Activated naive CD4-positive, alpha-beta T cell treated with anti-CD3 and anti-CD28 coated beads, Interleukin-2, amount 10 ng/mL, durations not matched to agents 7 days and 5 days (primary cell): ENCODE results near the gene SLC13A3.
A peak's percentile ranks its signal among the peaks of the same experiment; 100 is the strongest.

Experiments
- CTCF ChIA-PET: fragments of 350-600 bp; sonication (Branson Sonifier 250); formaldehyde crosslinking; loops from one replicate; lab custom pipeline; 2021; ENCODE audit warnings: antibody characterized with exemption; lab: Charles Lee
- DNase-seq: peaks from one replicate; pipeline ENCODE4 v3.0.0-alpha.2; 2020
- H3K27ac Mint-ChIP-seq: one replicate; pipeline ENCODE4 v1.8.0; 2021; ENCODE audit warnings: mild to moderate bottlenecking, moderate library complexity, mixed read lengths
- H3K27me3 Mint-ChIP-seq: one replicate; pipeline ENCODE4 v1.8.0; 2021; ENCODE audit warnings: mild to moderate bottlenecking, mixed read lengths
- H3K36me3 Mint-ChIP-seq: one replicate; pipeline ENCODE4 v1.8.0; 2021; ENCODE audit warnings: mixed read lengths
- H3K4me1 Mint-ChIP-seq: one replicate; pipeline ENCODE4 v1.8.0; 2021; ENCODE audit warnings: mixed read lengths
- H3K4me3 Mint-ChIP-seq: one replicate; pipeline ENCODE4 v1.8.0; 2021; ENCODE audit warnings: mild to moderate bottlenecking, moderate library complexity, mixed read lengths
- H3K9me3 Mint-ChIP-seq: one replicate; pipeline ENCODE4 v1.8.0; 2021; ENCODE audit warnings: mixed read lengths

SLC13A3 gene

DNA sequence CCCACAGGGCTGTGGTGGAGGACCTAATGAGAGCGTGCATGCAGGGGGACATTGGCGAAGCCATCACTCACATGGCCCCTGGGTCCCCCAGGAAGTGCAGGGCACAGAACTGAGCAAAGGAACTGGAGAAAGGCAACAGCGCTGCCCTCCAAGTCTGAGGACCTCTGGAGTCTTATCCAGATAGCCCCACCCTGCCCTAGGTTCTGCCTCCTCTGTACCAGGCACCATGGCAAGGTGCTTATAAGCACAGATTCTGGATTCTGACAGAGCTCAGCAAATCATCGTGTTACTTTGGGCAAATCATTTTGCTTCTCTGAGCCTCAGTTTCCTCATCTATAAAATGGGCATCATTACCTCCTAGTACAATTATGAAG, 44.5 kb downstream of the SLC13A3 start:
- CTCF ChIA-PET = interaction anchor here (0.6 kb wide), 1 partner anchor 611 kb away, joined by 3 read pairs; no protein-coding TSS in a partner anchor
- H3K4me3 Mint-ChIP-seq = no peak overlapping the region
- no peaks in the 10 kb centered on the region for H3K9me3 Mint-ChIP-seq
- H3K4me1 Mint-ChIP-seq = peaks cover 3% of the 10 kb centered on the region
- H3K27me3 Mint-ChIP-seq = peaks cover 7% of the 10 kb centered on the region
- no peak overlapping the region for H3K27ac Mint-ChIP-seq
- no peaks in the 10 kb centered on the region for H3K36me3 Mint-ChIP-seq
- DNase-seq = no peak

DNA sequence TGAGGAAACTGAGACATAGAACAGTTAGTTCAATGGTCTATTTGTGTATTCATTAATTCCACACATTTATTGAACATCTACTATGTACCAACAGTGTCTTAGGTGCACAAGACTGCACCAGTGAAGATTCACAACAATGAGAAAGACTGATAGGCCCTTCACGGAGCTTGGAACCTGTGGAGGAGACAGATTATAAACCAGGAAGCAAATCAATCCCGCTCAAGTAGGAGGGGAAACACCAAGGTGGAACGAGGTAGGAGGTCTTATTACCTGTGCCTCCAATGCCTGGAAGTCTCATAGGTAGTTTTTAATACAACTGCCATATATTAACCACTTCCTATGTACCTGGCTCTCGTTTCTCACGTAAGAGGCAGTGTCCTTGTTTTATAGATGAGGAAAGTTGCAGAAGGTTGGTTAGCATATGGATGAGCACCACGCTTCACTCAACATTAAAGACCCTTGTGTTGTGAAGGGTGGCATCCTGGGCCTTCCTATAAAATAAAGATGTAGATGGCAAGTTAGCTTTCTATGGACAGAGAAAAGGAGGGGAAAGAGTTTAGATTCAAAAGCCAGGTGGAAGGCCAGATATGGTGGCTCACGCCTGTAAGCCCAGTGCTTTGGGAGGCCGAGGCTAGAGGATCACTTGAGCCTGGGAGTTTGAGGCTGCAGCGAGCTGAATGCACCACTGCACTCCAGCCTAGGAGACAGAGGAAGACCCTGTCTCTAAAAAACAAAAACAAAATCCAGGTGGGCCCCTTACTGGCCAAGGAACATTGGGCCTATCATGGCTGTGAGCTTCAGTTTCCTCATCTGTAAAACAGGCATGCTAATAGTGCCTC, 45.1 kb downstream of the SLC13A3 start:
- no peak overlapping the region for H3K4me3 Mint-ChIP-seq
- no peaks in the 10 kb centered on the region for H3K36me3 Mint-ChIP-seq
- no peak for DNase-seq
- peaks cover 4% of the 10 kb centered on the region for H3K27me3 Mint-ChIP-seq
- no peaks in the 10 kb centered on the region for H3K9me3 Mint-ChIP-seq
- CTCF ChIA-PET = interaction anchor here (0.6 kb wide), 1 partner anchor 610 kb away, joined by 3 read pairs; no protein-coding TSS in a partner anchor
- H3K4me1 Mint-ChIP-seq = peaks cover 9% of the 10 kb centered on the region
- H3K27ac Mint-ChIP-seq = no peak overlapping the region

DNA sequence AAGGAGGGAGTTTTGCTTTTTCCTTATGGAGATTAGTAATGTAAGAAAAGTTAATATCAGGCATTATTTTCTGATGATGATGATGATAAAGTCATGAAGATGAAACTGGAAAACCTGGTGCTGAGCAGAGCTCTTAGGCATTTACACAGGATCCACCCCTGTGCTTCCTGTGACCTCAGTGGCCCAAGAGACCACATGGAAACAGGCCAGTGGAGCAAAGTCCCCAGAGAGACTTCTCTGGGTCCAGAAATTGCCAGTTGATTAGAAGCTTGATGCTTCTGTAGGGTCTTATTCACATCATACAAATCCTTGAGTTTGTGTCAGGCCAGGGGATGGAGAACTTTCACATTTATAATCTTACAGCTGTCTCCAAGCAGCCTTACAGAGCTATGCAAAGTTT, 46.1 kb downstream of the SLC13A3 start:
- H3K9me3 Mint-ChIP-seq = no peaks in the 10 kb centered on the region
- no peaks in the 10 kb centered on the region for H3K36me3 Mint-ChIP-seq
- H3K4me3 Mint-ChIP-seq = no peak overlapping the region
- DNase-seq = no peak
- no peak overlapping the region for H3K27ac Mint-ChIP-seq
- peaks cover 4% of the 10 kb centered on the region for H3K27me3 Mint-ChIP-seq
- peaks cover 12% of the 10 kb centered on the region for H3K4me1 Mint-ChIP-seq
- CTCF ChIA-PET = no interaction called here

DNA sequence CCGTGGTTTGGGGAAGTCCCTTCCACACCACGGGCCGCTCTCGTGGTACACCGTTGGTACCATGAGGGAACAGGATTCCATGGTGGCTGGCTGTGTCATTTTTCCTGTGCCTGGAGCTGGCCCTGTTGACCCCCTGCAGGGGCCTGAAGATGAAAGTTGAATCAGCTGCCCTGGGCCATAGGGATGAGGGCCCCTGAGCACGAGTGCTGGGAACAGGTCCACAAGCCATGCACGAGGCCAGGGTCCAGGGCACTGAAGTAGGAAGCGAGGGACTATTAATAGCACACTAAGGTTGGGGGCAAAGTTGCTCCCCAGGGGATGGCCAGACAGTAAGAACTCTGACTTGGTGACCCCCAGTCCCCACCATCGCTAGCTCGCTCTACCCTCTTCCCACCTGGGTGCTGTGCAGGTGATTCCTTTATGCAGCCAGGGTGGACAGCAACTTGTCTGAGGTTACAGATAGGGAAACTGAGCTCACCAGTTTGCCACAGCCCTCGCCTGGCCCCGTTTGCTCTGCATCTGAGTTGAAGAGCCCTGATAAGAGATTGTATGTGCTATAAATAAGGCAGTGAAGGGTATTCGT, 46.6 kb downstream of the SLC13A3 start:
- Mint-ChIP-seq H3K9me3 (no peaks in the 10 kb centered on the region), H3K4me3 (no peak overlapping the region), H3K27ac (no peak overlapping the region), H3K36me3 (no peaks in the 10 kb centered on the region), H3K4me1 (peaks cover 12% of the 10 kb centered on the region), H3K27me3 (peaks cover 4% of the 10 kb centered on the region)
- CTCF ChIA-PET = no interaction called here
- no peak for DNase-seq

DNA sequence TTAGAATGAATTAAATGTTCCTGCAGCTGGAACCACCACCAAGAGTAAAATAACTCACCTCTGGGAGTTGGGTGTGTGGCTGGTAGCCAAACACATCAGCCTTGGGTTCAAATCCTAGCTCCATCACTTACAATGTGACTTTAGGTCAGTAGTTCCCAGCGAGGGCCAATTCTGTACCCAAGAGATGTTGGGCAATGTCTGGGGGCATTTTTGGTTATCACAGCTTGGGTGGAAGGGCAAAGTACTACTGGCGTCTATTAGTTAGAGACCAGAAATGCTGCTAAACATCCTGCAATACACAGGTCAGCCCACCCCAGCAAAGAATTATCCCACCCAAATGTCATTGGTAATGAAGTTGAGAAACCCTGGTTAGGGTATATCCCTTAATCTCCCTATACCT, 48.8 kb downstream of the SLC13A3 start:
- H3K4me3 Mint-ChIP-seq = no peak overlapping the region
- H3K4me1 Mint-ChIP-seq = peaks cover 12% of the 10 kb centered on the region
- H3K9me3 Mint-ChIP-seq = no peaks in the 10 kb centered on the region
- peaks cover 14% of the 10 kb centered on the region for H3K27me3 Mint-ChIP-seq
- CTCF ChIA-PET = interaction anchor here (1.9 to 2.1 kb wide), 2 partner anchors 58 to 78 kb away, joined by 4 to 5 read pairs; no protein-coding TSS in a partner anchor
- no peak overlapping the region for H3K27ac Mint-ChIP-seq
- DNase-seq = no peak
- H3K36me3 Mint-ChIP-seq = no peaks in the 10 kb centered on the region

DNA sequence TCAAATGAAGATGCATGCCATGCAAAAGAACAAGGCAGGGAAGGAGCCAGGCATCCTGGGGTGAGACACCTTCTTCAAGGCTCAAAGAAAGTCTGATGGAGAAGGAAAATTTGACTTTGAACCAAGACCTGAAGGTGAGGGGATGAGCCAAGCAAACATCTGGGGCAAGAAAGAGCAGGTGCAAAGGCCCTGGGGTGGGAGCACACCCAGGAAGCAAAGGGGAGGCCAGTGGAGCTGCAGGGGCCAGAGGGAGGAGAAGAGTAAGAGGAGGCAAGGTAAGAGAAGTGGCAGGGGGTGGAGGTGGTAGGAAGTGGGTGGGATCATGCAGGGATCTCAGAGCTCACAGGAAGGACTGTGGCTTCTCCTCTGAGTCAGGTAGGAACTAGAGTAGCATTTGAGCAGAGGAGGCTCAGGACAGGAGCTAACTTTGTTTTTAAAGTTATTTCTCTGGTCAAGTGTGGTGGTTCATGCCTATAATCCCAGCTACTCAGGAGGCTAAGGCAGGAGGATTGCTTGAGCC, 49.6 kb downstream of the SLC13A3 start:
- Mint-ChIP-seq H3K27ac (no peak overlapping the region), H3K4me3 (no peak overlapping the region), H3K27me3 (peaks cover 14% of the 10 kb centered on the region), H3K36me3 (no peaks in the 10 kb centered on the region), H3K9me3 (no peaks in the 10 kb centered on the region), H3K4me1 (peaks cover 12% of the 10 kb centered on the region)
- DNase-seq = no peak
- CTCF ChIA-PET = interaction anchor here (1.9 to 2.1 kb wide), 2 partner anchors 57 to 79 kb away, joined by 4 to 5 read pairs; no protein-coding TSS in a partner anchor

DNA sequence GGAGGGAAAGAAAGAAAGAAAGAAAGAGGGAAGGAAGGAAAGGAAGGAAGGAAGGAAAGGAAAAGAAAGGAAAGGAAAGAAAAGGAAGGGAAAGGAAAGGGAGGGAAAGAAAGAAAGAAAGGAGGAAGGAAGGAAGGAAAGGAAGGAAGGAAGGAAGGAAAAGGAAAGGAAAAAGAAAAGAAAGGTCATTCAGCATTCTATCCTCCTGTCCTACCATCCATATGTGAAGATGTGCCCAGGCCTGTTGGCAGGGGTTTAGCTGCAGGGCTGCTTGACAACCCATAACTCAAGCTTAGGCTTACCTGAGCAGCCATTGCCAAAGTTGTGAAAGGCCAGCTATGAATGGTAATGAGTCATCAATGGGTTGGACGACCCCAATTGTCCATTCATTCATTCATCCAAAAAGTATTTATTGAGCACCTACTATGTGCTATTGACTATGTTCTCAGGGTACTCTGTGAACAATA, 50.9 kb downstream of the SLC13A3 start:
- peaks cover 23% of the 10 kb centered on the region for H3K27me3 Mint-ChIP-seq
- H3K4me3 Mint-ChIP-seq = no peak overlapping the region
- no peak overlapping the region for H3K27ac Mint-ChIP-seq
- no peaks in the 10 kb centered on the region for H3K9me3 Mint-ChIP-seq
- CTCF ChIA-PET = no interaction called here
- H3K36me3 Mint-ChIP-seq = no peaks in the 10 kb centered on the region
- DNase-seq = no peak
- peaks cover 12% of the 10 kb centered on the region for H3K4me1 Mint-ChIP-seq

DNA sequence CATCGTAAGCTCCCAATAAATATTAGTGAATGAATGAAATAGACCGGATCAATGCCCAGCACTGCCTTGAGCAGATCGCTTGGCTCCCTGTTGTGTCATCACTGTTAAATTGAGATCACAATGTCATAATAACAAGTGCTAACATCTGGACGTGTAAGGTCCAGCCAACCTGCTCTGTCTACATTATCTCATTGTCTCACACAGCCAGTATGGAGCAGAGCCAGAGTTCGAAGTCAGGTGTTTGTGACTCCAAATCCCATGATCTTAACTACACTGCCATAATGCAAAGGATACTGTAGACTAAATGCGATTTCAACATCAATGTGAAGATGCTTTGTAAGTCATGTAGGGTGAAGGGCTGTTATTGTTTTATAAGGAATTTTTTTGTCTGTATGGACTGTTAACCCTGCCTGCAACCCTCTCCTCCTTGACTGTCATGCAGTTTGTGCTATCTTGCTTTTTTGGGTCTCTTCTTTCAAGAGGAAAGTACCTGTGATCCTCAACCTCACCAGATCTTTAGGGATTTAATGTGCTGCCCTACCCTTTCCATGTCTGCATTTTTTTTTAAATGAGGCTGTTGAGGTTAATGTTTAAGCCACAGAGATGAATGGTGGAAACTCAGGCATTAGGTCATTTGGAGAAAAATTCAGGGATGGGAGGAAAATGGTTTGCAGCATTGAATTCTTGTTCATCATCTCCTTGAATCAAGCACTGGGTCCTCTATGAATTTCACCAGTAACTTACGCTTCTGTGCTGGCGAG, 51.9 kb downstream of the SLC13A3 start:
- H3K36me3 Mint-ChIP-seq = no peaks in the 10 kb centered on the region
- CTCF ChIA-PET = interaction anchor here (0.6 kb wide), 1 partner anchor 97 kb away, joined by 4 read pairs; no protein-coding TSS in a partner anchor
- no peak overlapping the region for H3K4me3 Mint-ChIP-seq
- no peak for DNase-seq
- H3K27me3 Mint-ChIP-seq = peaks cover 30% of the 10 kb centered on the region
- H3K9me3 Mint-ChIP-seq = no peaks in the 10 kb centered on the region
- H3K4me1 Mint-ChIP-seq = peaks cover 12% of the 10 kb centered on the region
- H3K27ac Mint-ChIP-seq = no peak overlapping the region

DNA sequence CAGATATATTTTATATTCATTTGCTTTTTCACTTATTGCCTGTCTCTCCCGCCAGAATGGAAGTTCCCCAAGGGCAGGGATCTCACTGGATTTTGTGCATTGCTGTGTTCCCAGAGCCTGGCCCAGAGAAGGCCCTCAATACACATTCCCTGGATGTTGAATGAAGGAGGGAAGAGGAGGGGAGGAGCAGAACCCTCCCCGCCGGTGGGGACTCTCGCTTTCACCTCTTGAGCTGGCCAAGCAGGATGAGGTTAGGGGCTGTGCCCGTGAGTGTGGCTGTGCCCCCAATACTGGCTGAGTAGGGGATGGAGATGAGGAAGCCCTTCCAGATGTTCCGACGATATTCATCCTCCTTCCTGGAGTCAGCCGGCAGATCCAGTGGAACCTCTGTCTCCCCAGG, 55.3 kb downstream of the SLC13A3 start:
- CTCF ChIA-PET = no interaction called here
- H3K36me3 Mint-ChIP-seq = no peaks in the 10 kb centered on the region
- no peak for DNase-seq
- no peaks in the 10 kb centered on the region for H3K9me3 Mint-ChIP-seq
- H3K27ac Mint-ChIP-seq = no peak overlapping the region
- no peak overlapping the region for H3K4me3 Mint-ChIP-seq
- H3K4me1 Mint-ChIP-seq = peaks cover 2% of the 10 kb centered on the region
- H3K27me3 Mint-ChIP-seq = peaks cover 45% of the 10 kb centered on the region

DNA sequence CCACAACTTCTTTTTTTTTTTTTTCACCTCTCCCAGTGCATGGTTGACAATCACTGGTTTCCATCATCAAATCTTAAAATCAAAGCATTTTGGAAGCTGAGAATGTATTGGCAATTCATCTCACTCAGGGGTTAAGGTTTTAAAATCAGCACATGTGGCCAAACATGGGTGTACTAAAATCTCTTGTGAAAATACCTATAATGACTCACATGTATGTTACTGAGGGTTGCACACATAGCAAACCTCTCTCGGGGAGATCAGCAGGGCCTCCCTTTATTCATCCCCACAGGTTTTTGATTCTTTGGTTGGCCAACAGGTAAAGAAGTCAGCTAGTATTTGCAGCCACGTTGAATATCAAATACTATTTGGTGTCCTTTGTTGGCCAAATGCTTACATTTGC, 56.5 kb downstream of the SLC13A3 start:
- Mint-ChIP-seq H3K27me3 (peaks cover 41% of the 10 kb centered on the region), H3K36me3 (no peaks in the 10 kb centered on the region), H3K4me3 (no peak overlapping the region), H3K9me3 (no peaks in the 10 kb centered on the region), H3K27ac (no peak overlapping the region), H3K4me1 (no peaks in the 10 kb centered on the region)
- CTCF ChIA-PET = no interaction called here
- no peak for DNase-seq

DNA sequence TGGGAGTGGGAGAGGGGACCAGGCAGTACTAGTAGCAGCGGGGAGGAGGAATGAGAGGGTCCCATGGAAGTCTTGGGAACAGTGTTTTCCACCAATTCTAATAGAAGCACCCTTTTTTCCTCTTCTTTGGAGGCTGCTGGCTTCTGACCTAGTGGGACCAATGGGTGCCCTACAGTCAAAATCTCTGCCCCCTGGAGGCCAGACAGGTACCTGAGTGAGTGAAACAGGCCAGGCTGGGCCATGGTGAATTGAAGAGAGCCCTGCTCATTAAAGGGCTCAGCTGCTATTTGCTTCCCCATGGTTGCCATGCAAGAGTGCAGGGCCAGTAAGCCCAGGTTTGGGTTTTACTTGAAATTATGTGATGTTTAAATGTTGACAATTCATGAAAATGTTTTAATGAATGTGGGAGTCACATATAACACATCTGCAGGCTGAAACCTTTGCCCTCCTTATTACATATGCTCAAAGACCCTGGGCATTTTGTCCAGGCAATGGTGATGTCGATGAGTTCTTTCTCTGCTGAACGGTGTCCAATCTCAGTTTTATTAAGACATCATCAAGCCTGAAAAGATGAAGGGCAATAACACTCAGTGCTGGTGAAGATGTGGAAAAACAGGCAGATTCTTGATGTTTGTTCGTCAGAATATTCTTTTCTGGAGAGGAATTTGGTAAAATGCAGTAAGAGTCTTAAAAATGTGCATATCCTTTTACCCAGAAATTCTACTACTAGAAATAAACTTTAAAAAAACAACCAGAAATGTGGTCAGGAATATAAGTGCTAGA, 58.5 kb downstream of the SLC13A3 start:
- CTCF ChIA-PET = no interaction called here
- Mint-ChIP-seq H3K4me1 (no peaks in the 10 kb centered on the region), H3K4me3 (no peak overlapping the region), H3K9me3 (no peaks in the 10 kb centered on the region), H3K27ac (no peak overlapping the region), H3K36me3 (no peaks in the 10 kb centered on the region), H3K27me3 (peaks cover 32% of the 10 kb centered on the region)
- peak; percentile 28 for DNase-seq

DNA sequence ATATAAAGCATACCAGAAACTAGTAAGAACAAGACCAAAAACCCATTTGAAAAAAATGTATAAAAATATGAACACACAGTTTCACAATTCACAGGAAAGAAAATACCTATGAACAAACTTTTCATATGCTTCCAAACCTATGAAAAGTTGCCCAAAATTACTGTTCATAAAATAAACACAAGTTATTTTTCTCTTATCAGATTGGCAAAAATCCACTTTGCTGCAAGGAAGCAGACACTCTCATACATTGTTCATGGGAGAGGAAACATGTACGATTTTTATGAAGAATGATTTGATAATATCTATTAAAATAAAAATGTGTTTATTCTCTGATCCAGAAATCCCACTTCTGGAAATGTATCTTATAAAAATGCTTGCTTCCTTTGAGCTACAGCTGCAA, 60.8 kb downstream of the SLC13A3 start:
- Mint-ChIP-seq H3K27ac (no peak overlapping the region), H3K36me3 (no peaks in the 10 kb centered on the region), H3K27me3 (peaks cover 23% of the 10 kb centered on the region), H3K4me1 (no peaks in the 10 kb centered on the region), H3K9me3 (no peaks in the 10 kb centered on the region), H3K4me3 (no peak overlapping the region)
- no peak for DNase-seq
- CTCF ChIA-PET = no interaction called here
